ENCODE results near the gene CGNL1.

DNA sequence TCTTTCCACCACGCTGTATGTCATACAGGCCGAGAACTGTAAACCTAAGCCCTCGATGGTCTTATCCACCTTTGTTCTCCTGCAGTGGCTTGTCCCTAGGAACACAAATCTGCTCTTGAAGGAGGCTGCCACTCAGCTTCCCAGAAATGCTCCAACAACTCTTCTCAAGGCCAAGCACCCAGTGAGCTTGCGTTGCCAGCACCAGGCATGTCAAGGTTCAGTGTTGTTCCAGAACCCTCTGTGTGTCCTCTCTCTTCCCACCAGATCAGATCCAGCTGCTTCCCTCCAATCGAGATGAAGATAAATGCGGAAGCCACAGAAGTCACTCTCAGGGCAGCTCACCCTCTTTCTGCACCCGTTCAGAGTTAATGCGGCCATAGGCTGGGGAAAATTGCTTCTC is 204.1 kb downstream of the CGNL1 start:
- no peak for TF ChIP-seq CTCF (IDR thresholded peaks at IDR 0.05)
- TF ChIP-seq EP300 (IDR thresholded peaks at IDR 0.05): no peak
- no peak for TF ChIP-seq POLR2A (IDR thresholded peaks at IDR 0.05)
- TF ChIP-seq POLR2AphosphoS5 (IDR thresholded peaks at IDR 0.05): no peak
